HepG2 (cell line): Measurements from ENCODE around the gene SLC13A5. TPM values are rescaled to one million over a fixed set of nuclear protein-coding genes. Genes with fewer than 3 reads are reported as not detected.

Experiments used
- ADNP ChIP-seq: sonication (generic); formaldehyde crosslinking; IDR thresholded peaks from 2 replicates; pipeline ENCODE4 v1.4.0; 2020; ENCODE audit warnings: missing genetic modification reagents
- CC2D1A ChIP-seq: sonication (generic); formaldehyde crosslinking; IDR thresholded peaks from 2 replicates; pipeline ENCODE4 v1.8.1; 2023; ENCODE audit warnings: mild to moderate bottlenecking, missing genetic modification reagents
- CCAR2 ChIP-seq: fragments of 200-400 bp; formaldehyde crosslinking; optimal IDR thresholded peaks from 2 replicates; pipeline ENCODE3; 2018; ENCODE audit warnings: low read depth, mild to moderate bottlenecking, low read length, moderate library complexity
- CENPT ChIP-seq: sonication (generic); formaldehyde crosslinking; IDR thresholded peaks from 2 replicates; pipeline ENCODE4 v1.8.0; 2022; ENCODE audit warnings: low read depth, mild to moderate bottlenecking, moderate library complexity, missing genetic modification reagents
- FOSL1 ChIP-seq: sonication (generic); formaldehyde crosslinking; IDR thresholded peaks from 2 replicates; pipeline ENCODE4 v1.9.0; 2021; ENCODE audit warnings: missing genetic modification reagents, borderline replicate concordance
- HIVEP1 ChIP-seq: sonication (generic); formaldehyde crosslinking; IDR thresholded peaks from 2 replicates; pipeline ENCODE4 v1.4.0; 2020; ENCODE audit warnings: mild to moderate bottlenecking, missing genetic modification reagents
- IRF1 ChIP-seq: sonication (generic); formaldehyde crosslinking; IDR thresholded peaks from 2 replicates; pipeline ENCODE4 v1.4.0; 2020; ENCODE audit warnings: low read depth, mild to moderate bottlenecking, missing genetic modification reagents
- NFE2L1 ChIP-seq: sonication (generic); formaldehyde crosslinking; IDR thresholded peaks from 2 replicates; pipeline ENCODE4 v1.4.0; 2020; ENCODE audit warnings: missing genetic modification reagents, mild to moderate bottlenecking, borderline replicate concordance
- NFIC ChIP-seq: IDR thresholded peaks from 2 replicates; pipeline ENCODE4 v1.6.1; 2012; ENCODE audit warnings: mild to moderate bottlenecking, low read length, inconsistent platforms
- SKI ChIP-seq: fragments of 450-650 bp; IDR thresholded peaks from one replicate; pipeline ENCODE4 v1.6.1; 2018; ENCODE audit warnings: mild to moderate bottlenecking; ENCODE audit not compliant: partially characterized antibody
- SOX6 ChIP-seq, 2 experiments: fragments of 450-650 bp in 1 of 2; sonication (generic) in 1 of 2; formaldehyde crosslinking in 1 of 2; IDR thresholded peaks; 2 replicates each; pipeline versions ENCODE4 v1.4.0 to v1.6.1; 2017 to 2020; ENCODE audit warnings: antibody characterized with exemption in 1 of 2, mild to moderate bottlenecking in 1 of 2, missing genetic modification reagents in 1 of 2
- STAT5B ChIP-seq: sonication (generic); formaldehyde crosslinking; IDR thresholded peaks from 2 replicates; pipeline ENCODE4 v1.4.0; 2020; ENCODE audit warnings: missing genetic modification reagents
- ZBTB40 ChIP-seq, 2 experiments: fragments of 450-650 bp in 1 of 2; sonication (generic) in 1 of 2; formaldehyde crosslinking in 1 of 2; IDR thresholded peaks; 2 replicates each; pipeline versions ENCODE4 v1.6.1 to v1.8.0; 2016 to 2022; ENCODE audit warnings: antibody characterized with exemption in 1 of 2, mild to moderate bottlenecking in 1 of 2, missing genetic modification reagents in 1 of 2
- ZMAT5 ChIP-seq: sonication (generic); formaldehyde crosslinking; IDR thresholded peaks from 2 replicates; pipeline ENCODE4 v1.5.0; 2020; ENCODE audit warnings: mild to moderate bottlenecking, low read depth, missing genetic modification reagents, borderline replicate concordance
- ZNF10 ChIP-seq: sonication (generic); formaldehyde crosslinking; IDR thresholded peaks from 2 replicates; pipeline ENCODE4 v1.4.0; 2020; ENCODE audit warnings: mild to moderate bottlenecking, low read depth, missing genetic modification reagents, borderline replicate concordance
- ZNF232 ChIP-seq: sonication (generic); formaldehyde crosslinking; IDR thresholded peaks from 2 replicates; pipeline ENCODE4 v1.4.0; 2020; ENCODE audit warnings: missing genetic modification reagents, borderline replicate concordance
- ZNF558 ChIP-seq: sonication (generic); formaldehyde crosslinking; IDR thresholded peaks from 2 replicates; pipeline ENCODE4 v1.9.0; 2022; ENCODE audit warnings: mild to moderate bottlenecking, missing genetic modification reagents, borderline replicate concordance
- ZNF605 ChIP-seq: sonication (generic); formaldehyde crosslinking; IDR thresholded peaks from 2 replicates; pipeline ENCODE4 v1.8.0; 2022; ENCODE audit warnings: mild to moderate bottlenecking, missing genetic modification reagents
- ZNF766 ChIP-seq: sonication (generic); formaldehyde crosslinking; IDR thresholded peaks from 2 replicates; pipeline ENCODE4 v1.5.0; 2020; ENCODE audit warnings: missing genetic modification reagents, borderline replicate concordance
- ZNF841 ChIP-seq: sonication (generic); formaldehyde crosslinking; IDR thresholded peaks from 2 replicates; pipeline ENCODE4 v1.8.1; 2023; ENCODE audit warnings: missing genetic modification reagents, borderline replicate concordance
- polyA plus RNA-seq, 8 experiments: library from polyadenylated mRNA; depleted of rRNA in 3 of 8; stranded (reverse) in 7 of 8; unstranded in 1 of 8; fragments of >200 nt; fragmentation: Illumina TruSeq in 4 of 8; extraction: Trizol in 4 of 8; gene quantifications; 2 replicates each; pipeline versions ENCODE4 v1.2.1 to v1.2.3, GENCODE V29; 2011 to 2016; ENCODE audit warnings: low read depth in 4 of 8, missing spikeins in 1 of 8, mixed read lengths in 1 of 8; ENCODE audit not compliant: insufficient read depth in 1 of 8
- total RNA-seq, 5 experiments: library from RNA; depleted of rRNA; stranded (reverse); fragments of >200 nt; fragmentation: Illumina TruSeq; extraction: Trizol; gene quantifications; 2 replicates each; pipeline ENCODE4 v1.2.3, GENCODE V29; 2016; ENCODE audit warnings: low read depth in 1 of 5

SLC13A5 gene
- total and polyA plus RNA-seq, 2 of the 13 experiments (the other 11 are each of a cell fraction or from before 2014, with no cell fraction given), result 42.8 to 310 TPM

GRCh38 chr17:6651919-6652452 is 61.2 kb downstream of the SLC13A5 start (continued):
- TF ChIP-seq ZBTB40 (IDR thresholded peaks at IDR 0.05), result no peak
- peak; percentile 94 for TF ChIP-seq ZBTB40 (CRISPR knock-in tag; IDR thresholded peaks at IDR 0.05)
- TF ChIP-seq ZNF558, result peak; percentile 85; the same call in 1 of the 2 replicates
- TF ChIP-seq ADNP (CRISPR knock-in tag), result no peak
- peak; percentile 99 for TF ChIP-seq ZNF605 (CRISPR knock-in tag)
- TF ChIP-seq ZNF841 (CRISPR knock-in tag), result peak; percentile 85
- TF ChIP-seq CENPT (CRISPR knock-in tag), result peak; percentile 97
- 0 out of 2 replicates have a peak, but pooled peaks have one; percentile 12 for TF ChIP-seq FOSL1 (CRISPR knock-in tag)
- no peak for TF ChIP-seq SOX6 (IDR thresholded peaks at IDR 0.05)
- no peak; the same call in 1 of the 2 replicates for TF ChIP-seq SOX6 (CRISPR knock-in tag; IDR thresholded peaks at IDR 0.05)
- TF ChIP-seq ZNF232 (CRISPR knock-in tag), result peak; percentile 97
- peak; percentile 94; the same call in 1 of the 2 replicates for TF ChIP-seq ZNF10 (CRISPR knock-in tag)
- TF ChIP-seq NFIC, result no peak
- TF ChIP-seq SKI, result no peak
- peak; percentile 97; the same call in 1 of the 2 replicates for TF ChIP-seq NFE2L1
- peak; percentile 88; the same call in 1 of the 2 replicates for TF ChIP-seq ZNF766
- no peak for TF ChIP-seq ZMAT5 (CRISPR knock-in tag)
- TF ChIP-seq CC2D1A (CRISPR knock-in tag), result no peak
- TF ChIP-seq CCAR2, result no peak
- peak; percentile 95; the same call in 1 of the 2 replicates for TF ChIP-seq HIVEP1
- no peak; the same call in 1 of the 2 replicates for TF ChIP-seq STAT5B (CRISPR knock-in tag)
- peak; percentile 91 for TF ChIP-seq IRF1 (CRISPR knock-in tag)
